ENCODE results near the gene ZMYND19.

ZMYND19 gene

DNA sequence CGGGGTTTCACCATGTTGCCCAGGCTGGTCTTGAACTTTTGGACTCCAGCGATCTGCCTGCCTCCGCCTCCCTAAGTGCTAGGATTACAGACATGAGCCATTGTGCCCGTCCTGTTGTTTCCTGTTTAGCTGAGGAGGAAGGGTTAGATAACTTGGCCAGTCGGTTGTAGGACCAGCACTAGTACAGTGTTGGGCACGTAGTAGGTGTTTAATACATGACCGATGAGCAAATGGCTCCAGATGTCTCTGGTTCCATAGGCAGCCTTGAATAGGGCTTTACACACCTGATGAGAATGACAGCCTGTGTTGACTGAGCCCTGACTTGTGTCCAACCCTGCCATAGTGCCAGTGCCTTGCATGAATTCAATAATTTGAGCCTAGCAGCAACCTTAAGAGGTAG lies 30.3 kb upstream of the ZMYND19 start:
- no peak overlapping the region for H3K4me3 ChIP-seq (replicated peaks in 1 of 2; ENCODE audit: low read depth in 2 of 2, low read length in 2 of 2)
- no peak for DNase-seq (ENCODE audit: low read depth in 2 of 2)
- TF ChIP-seq, protein P1, sequence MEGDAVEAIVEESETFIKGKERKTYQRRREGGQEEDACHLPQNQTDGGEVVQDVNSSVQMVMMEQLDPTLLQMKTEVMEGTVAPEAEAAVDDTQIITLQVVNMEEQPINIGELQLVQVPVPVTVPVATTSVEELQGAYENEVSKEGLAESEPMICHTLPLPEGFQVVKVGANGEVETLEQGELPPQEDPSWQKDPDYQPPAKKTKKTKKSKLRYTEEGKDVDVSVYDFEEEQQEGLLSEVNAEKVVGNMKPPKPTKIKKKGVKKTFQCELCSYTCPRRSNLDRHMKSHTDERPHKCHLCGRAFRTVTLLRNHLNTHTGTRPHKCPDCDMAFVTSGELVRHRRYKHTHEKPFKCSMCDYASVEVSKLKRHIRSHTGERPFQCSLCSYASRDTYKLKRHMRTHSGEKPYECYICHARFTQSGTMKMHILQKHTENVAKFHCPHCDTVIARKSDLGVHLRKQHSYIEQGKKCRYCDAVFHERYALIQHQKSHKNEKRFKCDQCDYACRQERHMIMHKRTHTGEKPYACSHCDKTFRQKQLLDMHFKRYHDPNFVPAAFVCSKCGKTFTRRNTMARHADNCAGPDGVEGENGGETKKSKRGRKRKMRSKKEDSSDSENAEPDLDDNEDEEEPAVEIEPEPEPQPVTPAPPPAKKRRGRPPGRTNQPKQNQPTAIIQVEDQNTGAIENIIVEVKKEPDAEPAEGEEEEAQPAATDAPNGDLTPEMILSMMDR (IDR thresholded peaks at IDR 0.05; ENCODE audit: low read depth, low read length), result no peak

DNA sequence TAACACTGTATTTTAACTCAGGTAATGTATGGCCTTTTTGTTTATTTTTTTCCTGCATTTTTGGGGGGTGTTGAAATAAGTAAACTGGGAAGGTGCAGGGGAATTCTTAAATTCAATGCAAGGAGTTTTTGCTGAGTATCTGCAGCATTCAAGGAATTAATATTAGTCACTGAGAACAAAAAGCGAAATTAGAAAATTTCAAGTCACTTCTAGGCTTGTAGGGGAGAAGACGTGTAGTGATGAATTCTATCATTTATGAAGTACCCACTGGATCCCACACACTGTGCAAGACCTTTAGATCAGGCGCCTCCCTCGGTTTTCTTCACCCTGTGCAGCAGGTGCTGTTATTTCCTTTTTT lies 29.7 kb upstream of the ZMYND19 start:
- DNase-seq (ENCODE audit: low read depth in 2 of 2), result no peak
- TF ChIP-seq, protein P1 (IDR thresholded peaks at IDR 0.05; ENCODE audit: low read depth, low read length), result no peak
- H3K4me3 ChIP-seq (replicated peaks in 1 of 2; ENCODE audit: low read depth in 2 of 2, low read length in 2 of 2), result peak overlapping the region; percentile 75

DNA sequence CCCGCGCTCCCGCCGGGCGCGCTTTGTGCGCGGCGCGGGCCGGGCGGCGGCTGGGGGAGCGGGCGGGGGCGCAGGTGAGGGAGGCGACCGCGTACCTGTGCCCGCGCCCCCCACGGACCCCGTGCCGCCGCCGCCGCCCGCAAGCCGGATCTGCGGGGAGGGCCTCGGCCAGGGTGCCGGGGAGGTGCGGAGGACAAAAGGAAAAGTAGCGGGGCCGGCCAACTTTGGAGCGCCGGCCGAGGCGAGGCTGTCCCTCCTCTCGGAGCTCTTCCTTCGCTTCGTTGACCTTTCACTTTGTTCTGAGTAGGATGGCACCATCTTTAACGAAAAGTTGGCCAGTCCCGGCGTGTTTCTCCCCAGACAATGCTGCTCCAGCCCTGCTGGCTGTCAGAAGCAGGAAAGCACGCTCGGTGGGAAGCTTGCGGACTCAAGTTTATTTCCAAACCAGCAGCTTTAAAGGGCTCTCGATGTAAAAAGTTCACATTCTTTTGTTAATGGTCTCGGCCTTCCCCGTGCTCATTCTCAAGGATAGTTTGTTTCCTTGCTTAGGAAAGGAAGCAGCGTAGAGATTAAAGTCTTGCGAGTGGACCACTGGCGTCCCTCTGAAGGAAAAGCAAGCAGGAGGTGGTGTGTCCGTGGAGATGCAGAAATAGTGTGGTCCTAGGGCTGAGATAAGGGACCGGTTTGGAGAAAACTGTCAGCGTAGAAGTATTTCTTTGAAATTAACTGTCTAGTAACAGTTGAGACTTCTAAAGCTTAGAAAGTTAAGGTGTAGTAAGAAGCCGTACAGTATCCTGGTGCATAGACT lies 29.1 kb upstream of the ZMYND19 start:
- peak; percentile 54 to 59 for DNase-seq (ENCODE audit: low read depth in 2 of 2)
- peak overlapping the region; percentile 75 for H3K4me3 ChIP-seq (replicated peaks in 1 of 2; ENCODE audit: low read depth in 2 of 2, low read length in 2 of 2)
- TF ChIP-seq, protein P1 (IDR thresholded peaks at IDR 0.05; ENCODE audit: low read depth, low read length), result no peak

DNA sequence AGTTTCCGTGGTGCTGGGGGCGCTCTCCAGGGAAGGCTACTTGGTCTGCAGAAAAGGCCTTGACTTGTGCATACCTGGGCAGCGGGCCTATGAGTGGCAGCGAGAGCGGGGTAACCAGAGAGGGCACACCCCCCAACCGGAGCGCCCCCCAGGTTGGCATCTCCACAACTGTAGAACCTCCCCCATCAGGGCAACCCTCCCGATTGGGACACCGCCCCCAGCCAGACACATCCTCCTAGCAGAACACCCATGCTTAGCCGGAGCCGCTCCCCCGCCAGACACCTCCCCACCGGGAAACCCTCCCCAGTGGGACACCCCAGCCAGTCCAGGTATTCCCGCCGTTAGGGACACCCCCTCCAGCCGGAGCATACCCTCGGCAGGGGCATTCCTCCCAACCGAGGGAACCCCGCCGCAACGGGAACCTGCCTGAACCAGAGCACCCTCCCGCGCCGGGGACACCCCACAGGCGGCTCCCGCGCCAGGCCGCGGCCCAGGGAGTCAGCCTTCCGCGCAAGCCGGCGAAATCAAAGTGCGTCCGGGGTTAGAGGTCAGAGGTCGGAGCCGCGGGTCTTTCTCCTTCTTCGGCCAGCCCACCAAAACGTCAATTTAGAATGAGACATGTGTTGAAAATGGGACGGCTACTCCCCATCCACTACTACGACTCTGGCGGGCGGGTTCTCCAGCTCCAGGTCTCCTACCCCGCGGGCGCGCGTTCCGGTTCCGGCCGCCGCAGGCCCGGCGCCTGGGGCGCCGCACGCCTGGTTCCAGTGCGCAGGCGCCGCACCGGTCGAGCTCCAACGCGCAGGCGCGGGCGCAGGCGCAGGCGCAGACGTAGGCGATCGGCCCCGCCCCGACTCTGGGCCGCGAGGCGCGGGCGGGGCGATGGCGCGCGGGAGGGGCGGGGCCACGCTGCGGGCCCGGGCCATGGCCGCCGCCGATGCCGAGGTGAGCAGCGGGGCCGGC lies 28.1 kb upstream of the ZMYND19 start, which contains the start of gene EHMT1:
Gene EHMT1, plus strand, starts transcription at position 901 of the 963 bp plus-strand sequence. Its CDS starts 24 bp downstream, at position 925.
- TF ChIP-seq, protein P1 (IDR thresholded peaks at IDR 0.05; ENCODE audit: low read depth, low read length), result no peak
- DNase-seq (ENCODE audit: low read depth in 2 of 2), result peak; percentile 78 to 88

DNA sequence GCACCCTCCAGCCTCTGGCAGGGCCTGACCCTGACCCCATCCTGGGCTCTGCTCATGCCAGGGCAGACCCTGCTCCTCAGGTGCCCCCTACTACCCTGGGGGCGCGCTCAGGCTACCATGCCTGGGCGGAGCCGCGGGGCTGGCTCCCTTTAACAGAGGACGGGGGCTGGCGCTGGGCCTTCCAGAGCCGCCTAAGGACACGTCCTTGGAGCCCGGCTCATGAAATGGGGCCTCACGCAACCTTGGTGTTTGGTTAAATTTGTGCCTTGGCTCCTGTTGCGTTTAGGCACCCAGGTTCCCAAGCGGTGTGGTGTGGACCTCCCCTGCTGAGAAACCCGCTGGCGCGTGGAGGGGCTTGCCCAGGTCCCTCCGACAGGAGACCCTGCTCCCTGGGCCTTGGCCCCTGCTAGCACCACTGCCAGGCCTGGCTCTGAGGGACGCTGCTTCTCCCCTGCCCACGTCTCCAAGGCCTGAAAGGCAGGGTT lies 25.1 kb upstream of the ZMYND19 start:
- H3K4me3 ChIP-seq (replicated peaks in 1 of 2; ENCODE audit: low read depth in 2 of 2, low read length in 2 of 2), result no peak overlapping the region
- TF ChIP-seq, protein P1 (IDR thresholded peaks at IDR 0.05; ENCODE audit: low read depth, low read length), result no peak
- no peak for DNase-seq (ENCODE audit: low read depth in 2 of 2)

More for the DNA sequence above, 28.1 kb upstream of the ZMYND19 start, which contains the start of gene EHMT1:
- peak within 1 kb of the TSS; percentile 92 to 99 for H3K4me3 ChIP-seq (replicated peaks in 1 of 2; ENCODE audit: low read depth in 2 of 2, low read length in 2 of 2)

DNA sequence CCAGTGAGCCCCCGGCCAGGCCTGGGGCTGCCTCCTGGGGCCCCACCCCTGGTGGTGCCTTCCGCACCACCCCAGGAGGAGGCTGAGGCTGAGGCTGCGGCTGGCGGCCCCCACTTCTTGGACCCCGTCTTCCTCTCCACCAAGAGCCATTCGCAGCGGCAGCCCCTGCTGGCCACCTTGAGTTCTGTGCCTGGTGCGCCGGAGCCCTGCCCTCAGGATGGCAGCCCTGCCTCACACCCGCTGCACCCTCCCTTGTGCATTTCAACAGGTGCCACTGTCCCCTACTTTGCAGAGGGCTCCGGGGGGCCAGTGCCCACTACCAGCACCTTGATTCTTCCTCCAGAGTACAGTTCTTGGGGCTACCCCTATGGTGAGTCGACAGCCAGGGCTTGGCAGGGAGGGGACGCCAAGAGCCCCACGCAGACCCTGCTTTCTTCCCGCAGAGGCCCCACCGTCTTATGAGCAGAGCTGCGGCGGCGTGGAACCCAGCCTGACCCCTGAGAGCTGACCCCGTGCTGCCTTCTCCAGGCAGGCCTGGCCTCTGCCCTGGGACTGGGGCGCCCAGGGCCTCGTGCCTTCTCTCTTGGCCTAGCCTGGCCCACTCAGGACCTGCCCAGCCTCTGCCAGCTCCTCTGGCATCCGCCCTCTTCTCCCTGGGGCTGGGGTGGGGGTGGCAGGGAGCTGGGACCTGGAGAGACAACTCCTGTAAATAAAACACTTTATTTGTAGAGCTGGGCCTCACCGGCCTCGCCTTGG lies 24.5 kb upstream of the ZMYND19 start:
- TF ChIP-seq, protein P1 (IDR thresholded peaks at IDR 0.05; ENCODE audit: low read depth, low read length), result no peak
- DNase-seq (ENCODE audit: low read depth in 2 of 2), result no peak
- H3K4me3 ChIP-seq (replicated peaks in 1 of 2; ENCODE audit: low read depth in 2 of 2, low read length in 2 of 2), result no peak overlapping the region

Data from cardiac fibroblast (primary cell).